ENCODE measurements around the gene HOXD11. TPM values are rescaled to one million over a fixed set of nuclear protein-coding genes. Genes with fewer than 3 reads are reported as not detected.

HOXD11 gene
- total RNA-seq, 1 donor from 2014 or later = 1.1 TPM

- Mint-ChIP-seq H3K4me3 (peak overlapping the region; percentile 86), H3K27ac (peak overlapping the region; percentile 29), H3K9me3 (no peaks in the 10 kb centered on the region), H3K27me3 (peaks cover 91% of the 10 kb centered on the region), H3K4me1 (ENCODE audit: unreplicated experiment) (peaks cover 27% of the 10 kb centered on the region), H3K36me3 (peaks cover 20% of the 10 kb centered on the region)
- DNase-seq (ENCODE audit: extremely low spot score, unreplicated experiment) = no peak
- no peak for TF ChIP-seq CTCF (conservative IDR thresholded peaks at IDR 0.05)
Observed at GRCh38 chr2:176152350-176153181, 45.5 kb downstream of the HOXD11 start.

- Mint-ChIP-seq H3K27me3 (peaks cover 89% of the 10 kb centered on the region), H3K9me3 (no peaks in the 10 kb centered on the region), H3K4me1 (ENCODE audit: unreplicated experiment) (peaks cover 27% of the 10 kb centered on the region), H3K4me3 (peak overlapping the region; percentile 86), H3K36me3 (peaks cover 20% of the 10 kb centered on the region), H3K27ac (peak overlapping the region; percentile 74)
- DNase-seq (ENCODE audit: extremely low spot score, unreplicated experiment) = no peak
- TF ChIP-seq CTCF (conservative IDR thresholded peaks at IDR 0.05) = no peak
Observed at GRCh38 chr2:176154576-176155252, 47.6 kb downstream of the HOXD11 start.

- H3K9me3 Mint-ChIP-seq = no peaks in the 10 kb centered on the region
- peaks cover 21% of the 10 kb centered on the region for H3K4me1 Mint-ChIP-seq (ENCODE audit: unreplicated experiment)
- H3K36me3 Mint-ChIP-seq = peaks cover 17% of the 10 kb centered on the region
- H3K27me3 Mint-ChIP-seq = peaks cover 88% of the 10 kb centered on the region
- no peak for TF ChIP-seq CTCF (conservative IDR thresholded peaks at IDR 0.05)
- H3K4me3 Mint-ChIP-seq = peak overlapping the region; percentile 86
- DNase-seq (ENCODE audit: extremely low spot score, unreplicated experiment) = no peak
- H3K27ac Mint-ChIP-seq = peak overlapping the region; percentile 68
Observed at GRCh38 chr2:176155356-176156044, 48.4 kb downstream of the HOXD11 start.

- TF ChIP-seq CTCF (conservative IDR thresholded peaks at IDR 0.05) = no peak
- peaks cover 22% of the 10 kb centered on the region for H3K4me1 Mint-ChIP-seq (ENCODE audit: unreplicated experiment)
- H3K9me3 Mint-ChIP-seq = no peaks in the 10 kb centered on the region
- peak overlapping the region; percentile 86 for H3K4me3 Mint-ChIP-seq
- H3K27ac Mint-ChIP-seq = peak overlapping the region; percentile 76
- DNase-seq (ENCODE audit: extremely low spot score, unreplicated experiment) = no peak
- H3K27me3 Mint-ChIP-seq = peaks cover 88% of the 10 kb centered on the region
- peaks cover 16% of the 10 kb centered on the region for H3K36me3 Mint-ChIP-seq
Observed at GRCh38 chr2:176156301-176156806, 49.3 kb downstream of the HOXD11 start.

- H3K36me3 Mint-ChIP-seq = peaks cover 16% of the 10 kb centered on the region
- peak within 1 kb of the TSS; percentile 83 for H3K27ac Mint-ChIP-seq
- no peak for TF ChIP-seq CTCF (conservative IDR thresholded peaks at IDR 0.05)
- no peaks in the 10 kb centered on the region for H3K9me3 Mint-ChIP-seq
- peak within 1 kb of the TSS; percentile 88 for H3K4me3 Mint-ChIP-seq
- DNase-seq (ENCODE audit: extremely low spot score, unreplicated experiment) = no peak
- peaks cover 92% of the 10 kb centered on the region for H3K27me3 Mint-ChIP-seq
- peaks cover 24% of the 10 kb centered on the region for H3K4me1 Mint-ChIP-seq (ENCODE audit: unreplicated experiment)
Observed at GRCh38 chr2:176156807-176157498, 49.9 kb downstream of the HOXD11 start, which contains the start of gene HOXD3. Gene HOXD3 (plus strand): TSS chr2:176157307. CDS start chr2:176169115, 11,808 bp downstream.
